GM19099 (cell line): ENCODE measurements around the gene R3HDM2.

Experiments used
- POLR2A ChIP-seq: IDR thresholded peaks from 3 replicates; pipeline ENCODE4 v1.6.1; 2011; ENCODE audit warnings: low read depth; ENCODE audit not compliant: insufficient read length; ENCODE audit errors: extremely low read depth

The R3HDM2 gene

GRCh38 chr12:57430931-57431566 is at the start of gene R3HDM2:
TSS of gene R3HDM2 (minus strand) at chr12:57431043. CDS start at chr12:57310428, 120,615 bp downstream.
- peak; percentile 98 for TF ChIP-seq POLR2A

GRCh38 chr12:57479376-57480115 is 48.7 kb upstream of the R3HDM2 start, which contains the start of gene ARHGAP9:
TSS of gene ARHGAP9 (minus strand) at chr12:57479866. CDS start at chr12:57479406, 460 bp downstream.
- TF ChIP-seq POLR2A = peak; percentile 30

GRCh38 chr12:57479043-57479375 is 48.2 kb upstream of the R3HDM2 start:
- no peak for TF ChIP-seq POLR2A

- peak; percentile 52 for TF ChIP-seq POLR2A
Observed at GRCh38 chr12:57477710-57478681, 47.2 kb upstream of the R3HDM2 start.

- TF ChIP-seq POLR2A = no peak
Observed at GRCh38 chr12:57476993-57477709, 46.3 kb upstream of the R3HDM2 start.

GRCh38 chr12:57476162-57476992 is 45.5 kb upstream of the R3HDM2 start:
- peak; percentile 47 for TF ChIP-seq POLR2A

GRCh38 chr12:57475271-57476161 is 44.7 kb upstream of the R3HDM2 start:
- TF ChIP-seq POLR2A = no peak

GRCh38 chr12:57474862-57475261 is 44.0 kb upstream of the R3HDM2 start:
- TF ChIP-seq POLR2A = no peak

- no peak for TF ChIP-seq POLR2A
Observed at GRCh38 chr12:57474430-57474829, 43.6 kb upstream of the R3HDM2 start.

- no peak for TF ChIP-seq POLR2A
Observed at GRCh38 chr12:57473886-57474285, 43.0 kb upstream of the R3HDM2 start.

GRCh38 chr12:57473392-57473791 is 42.5 kb upstream of the R3HDM2 start:
- TF ChIP-seq POLR2A = no peak

- TF ChIP-seq POLR2A = no peak
Observed at GRCh38 chr12:57472391-57472790, 41.5 kb upstream of the R3HDM2 start.

- TF ChIP-seq POLR2A = peak; percentile 8
Observed at GRCh38 chr12:57471661-57472060, 40.8 kb upstream of the R3HDM2 start.
